T47D (cell line): ENCODE results near the gene LRP5.

Source experiments
- DNase-seq, 2 experiments: peaks; one replicate each; pipeline versions ENCODE4 v3.0.0 to v3.0.0-alpha.2; 2011 to 2012; ENCODE audit warnings: low read depth in 1 of 2, low spot score in 1 of 2
- JUND ChIP-seq: IDR thresholded peaks from 2 replicates; pipeline ENCODE4 v1.6.1; 2012; ENCODE audit warnings: low read depth
- in situ Hi-C: cut with HindIII; loops from 2 replicates; pipeline ENCODE4 v1.10.0; 2016; ENCODE audit warnings: low sequenced_read_pairs, low pct_unique_long_range_greater_than_20kb

Gene LRP5

GRCh38 chr11:68330700-68331337 is 18.4 kb downstream of the LRP5 start:
- no peak for TF ChIP-seq JUND
- in situ Hi-C loops = no loop called here
- no peak for DNase-seq

- in situ Hi-C loops = no loop called here
- no peak for TF ChIP-seq JUND
- DNase-seq = no peak
Observed at GRCh38 chr11:68331338-68331947, 19.1 kb downstream of the LRP5 start.

GRCh38 chr11:68332186-68332585 is 19.8 kb downstream of the LRP5 start:
- in situ Hi-C loops = no loop called here
- no peak for TF ChIP-seq JUND
- no peak for DNase-seq

- in situ Hi-C loops = no loop called here
- TF ChIP-seq JUND = no peak
- no peak for DNase-seq
Observed at GRCh38 chr11:68333173-68333572, 20.8 kb downstream of the LRP5 start.

- no peak for TF ChIP-seq JUND
- in situ Hi-C loops = no loop called here
- DNase-seq = no peak
Observed at GRCh38 chr11:68334923-68335322, 22.5 kb downstream of the LRP5 start.

- TF ChIP-seq JUND = no peak
- in situ Hi-C loops = no loop called here
- DNase-seq = no peak
Observed at GRCh38 chr11:68335683-68336082, 23.3 kb downstream of the LRP5 start.

- no peak for TF ChIP-seq JUND
- DNase-seq = no peak
- in situ Hi-C loops = no loop called here
Observed at GRCh38 chr11:68336716-68337115, 24.3 kb downstream of the LRP5 start.

- DNase-seq = peak in 1 of 2 experiments; percentile 61
- in situ Hi-C loops = no loop called here
- TF ChIP-seq JUND = no peak
Observed at GRCh38 chr11:68337399-68337835, 25.0 kb downstream of the LRP5 start.

GRCh38 chr11:68338051-68338780 is 25.8 kb downstream of the LRP5 start:
- in situ Hi-C loops = no loop called here
- DNase-seq = no peak
- TF ChIP-seq JUND = no peak

- TF ChIP-seq JUND = no peak
- in situ Hi-C loops = no loop called here
Observed at GRCh38 chr11:68340003-68340767, 27.8 kb downstream of the LRP5 start.

GRCh38 chr11:68340784-68341556 is 28.6 kb downstream of the LRP5 start:
- no peak for TF ChIP-seq JUND
- in situ Hi-C loops = no loop called here
- no peak for DNase-seq

More at GRCh38 chr11:68340003-68340767, 27.8 kb downstream of the LRP5 start:
- no peak for DNase-seq
